NK-92 (cell line): Measurements from ENCODE around the gene CGNL1.

ENCODE experiments used
- DNase-seq: peaks from one replicate; lab custom pipeline; 2025; ENCODE audit not compliant: unreplicated experiment; lab: John Stamatoyannopoulos, UW

Gene CGNL1

GRCh38 chr15:57562196-57562769, 186.0 kb downstream of the CGNL1 start:
- no peak for DNase-seq

DNA sequence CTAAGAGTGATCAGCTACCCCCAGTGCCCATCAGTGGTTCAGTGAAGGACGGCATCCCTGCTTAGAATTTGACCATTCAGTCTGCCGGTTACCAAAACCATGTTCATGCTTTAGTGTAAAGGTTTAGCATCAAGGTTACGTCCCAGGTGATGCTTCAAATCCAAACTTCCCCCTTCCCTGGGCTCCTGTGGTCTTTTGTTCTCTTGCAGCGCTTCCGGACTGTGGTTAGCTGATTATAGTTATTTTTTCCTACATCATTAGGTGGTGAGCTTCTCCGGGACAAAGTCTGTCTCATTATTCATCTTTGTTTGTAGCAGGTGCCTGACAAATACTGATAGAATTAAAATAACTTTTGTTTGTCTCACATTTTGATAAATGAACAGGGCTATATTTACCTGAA, 187.1 kb downstream of the CGNL1 start:
- no peak for DNase-seq

- no peak for DNase-seq
These were observed 189.0 kb downstream of the CGNL1 start for GRCh38 chr15:57565311-57565710.

GRCh38 chr15:57566834-57567233, 190.5 kb downstream of the CGNL1 start:
- DNase-seq, result no peak

GRCh38 chr15:57567891-57568290, 191.6 kb downstream of the CGNL1 start:
- DNase-seq, result no peak

DNA sequence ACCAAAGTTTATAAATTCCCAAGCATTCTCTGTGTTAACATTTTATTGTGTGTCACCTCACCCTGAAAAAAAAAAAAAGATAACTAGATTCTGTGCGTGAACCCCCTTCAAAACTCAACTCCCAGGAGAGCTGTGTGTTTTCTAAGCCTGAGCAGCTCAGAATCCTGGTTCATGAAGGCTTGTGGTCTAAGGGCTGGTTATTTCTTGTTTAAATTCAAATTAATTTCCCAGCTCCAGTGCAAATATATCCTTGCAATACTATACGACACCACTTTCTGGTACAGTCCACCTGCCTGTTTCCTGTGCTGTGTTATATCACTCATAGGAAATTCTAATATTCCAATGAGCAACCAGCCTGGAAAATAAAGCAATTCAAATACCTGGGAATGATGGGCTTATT, 192.0 kb downstream of the CGNL1 start:
- no peak for DNase-seq

GRCh38 chr15:57570340-57570739, 194.0 kb downstream of the CGNL1 start:
- no peak for DNase-seq

- DNase-seq, result no peak
These were observed 194.7 kb downstream of the CGNL1 start for GRCh38 chr15:57570994-57571393.

DNA sequence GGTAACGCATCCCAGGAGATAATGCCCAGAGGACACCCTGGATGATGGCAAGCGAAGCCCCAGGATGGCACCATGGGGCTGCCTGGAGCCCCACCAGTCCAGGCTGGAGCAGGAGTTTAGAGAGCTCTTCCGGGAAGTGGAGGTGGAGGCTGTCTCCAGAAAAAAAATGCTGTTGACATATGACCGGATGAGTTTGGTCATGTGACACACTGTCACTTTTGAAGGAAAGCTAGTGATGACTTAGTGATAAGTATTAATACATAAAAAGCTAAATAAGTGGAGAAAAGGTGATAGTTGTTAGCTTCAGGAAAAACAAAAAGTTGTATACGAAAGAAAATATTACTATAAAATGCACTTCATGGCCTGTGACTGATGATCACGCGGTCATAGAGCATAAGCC, 195.4 kb downstream of the CGNL1 start:
- no peak for DNase-seq

- no peak for DNase-seq
These were observed 196.2 kb downstream of the CGNL1 start for GRCh38 chr15:57572468-57572867.

- DNase-seq, result no peak
These were observed 196.8 kb downstream of the CGNL1 start for GRCh38 chr15:57573151-57573550.

DNA sequence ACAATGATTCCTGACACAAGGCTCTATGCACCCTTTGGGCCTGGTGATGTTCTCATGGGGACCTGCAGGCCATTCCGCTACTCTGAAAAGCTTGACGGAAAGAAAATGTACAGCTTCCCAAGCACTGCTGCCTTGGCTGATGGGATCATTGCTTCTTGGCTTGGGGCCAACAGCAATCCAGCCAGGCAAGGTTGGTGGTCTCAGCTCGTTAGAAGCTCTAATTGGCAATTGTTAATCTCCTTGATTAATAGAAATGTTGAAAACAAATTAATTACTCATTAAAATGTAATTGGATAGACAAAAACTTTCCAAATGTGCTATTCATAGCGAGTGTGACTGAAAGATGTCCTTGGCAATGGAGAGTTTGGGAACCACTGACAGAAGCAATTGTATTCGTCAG, 199.1 kb downstream of the CGNL1 start:
- no peak for DNase-seq

GRCh38 chr15:57578288-57578900, 202.1 kb downstream of the CGNL1 start:
- no peak for DNase-seq

- DNase-seq, result no peak
These were observed 204.1 kb downstream of the CGNL1 start for GRCh38 chr15:57580428-57580827.

DNA sequence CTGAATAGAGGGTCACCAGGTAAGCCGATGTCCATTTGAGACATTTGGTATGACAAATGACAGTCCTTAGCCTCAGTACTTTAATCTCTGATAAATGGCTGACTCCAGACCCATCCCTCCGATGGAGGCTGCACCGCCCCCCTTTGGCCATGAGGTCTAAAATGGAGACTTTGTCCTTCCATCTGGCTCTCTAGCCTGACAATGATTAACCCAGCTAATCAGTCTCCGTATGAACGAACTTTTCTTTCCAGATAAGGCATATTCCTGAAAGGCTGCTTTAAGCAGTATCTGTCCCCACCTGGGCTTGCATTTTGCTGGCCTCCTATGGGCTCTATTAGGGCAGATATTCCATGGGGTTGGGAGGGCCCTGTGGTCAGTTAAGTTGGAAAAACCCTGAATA, 204.6 kb downstream of the CGNL1 start:
- DNase-seq, result no peak

GRCh38 chr15:57582090-57582489, 205.8 kb downstream of the CGNL1 start:
- DNase-seq, result no peak

GRCh38 chr15:57583282-57583681, 207.0 kb downstream of the CGNL1 start:
- DNase-seq, result no peak

- DNase-seq, result no peak
These were observed 207.4 kb downstream of the CGNL1 start for GRCh38 chr15:57583720-57584119.

DNA sequence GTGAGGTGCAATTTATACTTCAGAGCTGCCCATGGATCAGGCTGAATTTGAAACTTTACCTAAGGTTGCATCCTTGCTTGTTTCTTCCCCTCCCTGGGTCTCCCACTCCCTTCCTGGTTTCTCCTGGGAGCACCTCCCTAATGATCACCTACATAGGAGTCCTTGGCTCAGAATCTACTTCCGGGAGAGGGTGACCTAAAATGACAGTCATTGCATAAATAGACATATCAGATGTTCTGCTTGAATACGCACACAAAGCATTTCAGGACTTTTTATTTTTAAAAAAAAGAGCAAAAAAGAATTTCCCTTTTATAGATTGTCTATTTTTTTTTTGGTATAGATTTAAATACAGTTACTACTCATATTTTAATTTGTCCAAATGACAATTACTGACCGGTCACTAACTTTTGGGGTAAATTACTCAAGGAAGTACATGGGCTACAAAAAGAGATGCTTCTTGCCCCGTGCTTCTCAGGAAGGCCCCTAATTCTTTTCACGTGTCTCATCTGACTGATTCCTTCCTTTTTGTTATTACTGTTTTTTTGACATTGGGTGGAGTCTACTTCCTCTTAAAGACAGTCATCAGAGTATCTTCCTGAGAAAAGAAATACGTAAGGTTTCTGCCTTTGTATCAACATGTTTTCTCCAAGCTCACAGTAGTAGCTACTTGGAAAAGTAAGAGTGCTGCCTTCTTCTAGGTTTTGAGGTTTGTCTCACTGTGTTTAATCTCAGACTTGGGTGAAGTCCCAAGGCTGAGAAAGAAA, 210.5 kb downstream of the CGNL1 start:
- no peak for DNase-seq

DNA sequence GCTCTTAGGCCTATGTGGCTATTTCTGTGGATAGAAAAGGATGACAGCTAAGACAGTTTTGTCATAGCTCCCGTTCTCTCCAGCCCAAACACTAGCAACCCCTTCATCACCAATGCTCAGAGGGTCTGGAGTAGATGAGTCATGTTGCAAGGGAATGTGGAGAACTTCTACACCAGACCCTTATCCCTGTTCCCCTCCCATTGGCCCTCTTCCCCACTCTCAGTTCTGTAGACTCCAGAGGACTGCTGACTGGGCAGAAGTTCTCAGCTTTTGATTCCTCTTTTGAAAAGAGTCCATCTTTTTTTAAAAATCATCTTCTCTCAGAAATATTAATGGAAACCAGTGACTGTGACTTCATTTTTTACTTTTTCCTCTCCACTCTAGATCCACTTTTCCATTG, 213.0 kb downstream of the CGNL1 start:
- no peak for DNase-seq

GRCh38 chr15:57589754-57590153, 213.4 kb downstream of the CGNL1 start:
- DNase-seq, result no peak

GRCh38 chr15:57591237-57591821, 215.0 kb downstream of the CGNL1 start:
- DNase-seq, result no peak
